Epidermal melanocyte (primary cell): ENCODE measurements around the gene KCNJ5.

Experiments
- DNase-seq: peaks from one replicate; pipeline ENCODE4 v3.0.0; 2011; ENCODE audit warnings: low spot score; ENCODE audit not compliant: insufficient read length

The KCNJ5 gene

GRCh38 chr11:128931668-128932067 lies 40.5 kb downstream of the KCNJ5 start:
- no peak for DNase-seq

- DNase-seq = no peak
Observed at GRCh38 chr11:128933481-128934178, 42.5 kb downstream of the KCNJ5 start.

GRCh38 chr11:128934351-128934750 lies 43.2 kb downstream of the KCNJ5 start:
- no peak for DNase-seq

- no peak for DNase-seq
Observed at GRCh38 chr11:128934926-128935325, 43.8 kb downstream of the KCNJ5 start.

- no peak for DNase-seq
Observed at GRCh38 chr11:128936606-128937251, 45.6 kb downstream of the KCNJ5 start.

- no peak for DNase-seq
Observed at GRCh38 chr11:128937480-128937879, 46.3 kb downstream of the KCNJ5 start.

GRCh38 chr11:128938156-128938885 lies 47.2 kb downstream of the KCNJ5 start:
- no peak for DNase-seq

- DNase-seq = no peak
Observed at GRCh38 chr11:128939591-128939990, 48.4 kb downstream of the KCNJ5 start.

GRCh38 chr11:128940156-128940555 lies 49.0 kb downstream of the KCNJ5 start:
- DNase-seq = no peak

GRCh38 chr11:128940603-128941002 lies 49.4 kb downstream of the KCNJ5 start:
- no peak for DNase-seq

- no peak for DNase-seq
Observed at GRCh38 chr11:128941110-128941509, 50.0 kb downstream of the KCNJ5 start.

GRCh38 chr11:128941573-128942271 lies 50.6 kb downstream of the KCNJ5 start:
- DNase-seq = no peak

GRCh38 chr11:128942272-128942612 lies 51.1 kb downstream of the KCNJ5 start:
- no peak for DNase-seq

GRCh38 chr11:128942817-128943427 lies 51.8 kb downstream of the KCNJ5 start, which contains the start of gene TP53AIP1:
TP53AIP1 (minus strand) TSS chr11:128942871; CDS start chr11:128937818, 5,053 bp downstream.
- DNase-seq = no peak

GRCh38 chr11:128943428-128943976 lies 52.3 kb downstream of the KCNJ5 start:
- DNase-seq = no peak

- no peak for DNase-seq
Observed at GRCh38 chr11:128946648-128947047, 55.5 kb downstream of the KCNJ5 start.

- no peak for DNase-seq
Observed at GRCh38 chr11:128947773-128948172, 56.6 kb downstream of the KCNJ5 start.

GRCh38 chr11:128948583-128948982 lies 57.4 kb downstream of the KCNJ5 start:
- no peak for DNase-seq

- DNase-seq = no peak
Observed at GRCh38 chr11:128949791-128950454, 58.8 kb downstream of the KCNJ5 start.

- DNase-seq = no peak
Observed at GRCh38 chr11:128953151-128953550, 62.0 kb downstream of the KCNJ5 start.

GRCh38 chr11:128955636-128956035 lies 64.5 kb downstream of the KCNJ5 start:
- no peak for DNase-seq
